GM12873 (cell line): Measurements from ENCODE around the gene RGS11.

Experiments
- CTCF ChIP-seq: IDR thresholded peaks from 2 replicates; pipeline ENCODE4 v1.5.1; 2012; ENCODE audit warnings: low read depth, mild to moderate bottlenecking, moderate library complexity, low read length, control low read depth; ENCODE audit not compliant: insufficient read depth; ENCODE audit errors: missing control alignments

Gene RGS11

DNA sequence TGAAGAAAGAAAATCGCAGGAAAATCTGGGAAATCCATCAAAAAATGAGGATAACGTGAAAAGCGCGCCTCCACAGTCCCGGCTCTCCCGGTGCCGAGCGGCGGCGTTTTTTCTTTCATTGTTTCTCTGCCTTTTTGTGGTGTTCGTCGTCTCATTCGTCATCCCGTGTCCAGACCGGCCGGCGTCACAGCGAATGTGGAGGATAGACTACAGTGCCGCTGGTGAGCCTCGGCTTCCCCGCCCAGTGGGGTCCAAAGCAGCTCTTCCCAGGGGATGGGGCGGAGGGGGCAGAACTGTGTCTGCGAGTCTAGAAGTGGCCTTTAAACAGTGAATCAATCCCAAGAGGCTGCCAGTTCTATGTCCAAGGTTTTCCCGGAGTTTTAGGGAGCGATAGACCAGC, 21.3 kb downstream of the RGS11 start:
- no peak for TF ChIP-seq CTCF

DNA sequence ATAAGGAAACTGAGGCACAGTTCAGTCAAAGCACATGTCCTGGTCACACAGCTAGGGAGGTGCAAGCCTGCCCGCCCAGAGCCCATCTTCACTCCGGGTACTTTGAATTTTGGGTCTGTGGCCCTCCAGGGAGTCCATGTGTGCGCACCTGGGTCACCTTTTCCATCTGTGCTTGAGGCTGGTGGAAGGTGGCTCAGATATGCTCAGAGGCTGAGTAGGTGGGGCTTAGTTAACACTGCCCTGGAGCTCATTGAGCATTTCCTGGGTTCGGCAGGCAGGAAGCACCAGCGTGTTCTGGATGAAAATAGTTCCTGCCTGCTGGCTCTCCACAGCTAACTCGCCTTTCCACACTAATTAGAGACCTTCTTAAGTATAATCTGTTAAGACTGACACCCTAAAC, 21.9 kb downstream of the RGS11 start:
- TF ChIP-seq CTCF = no peak

DNA sequence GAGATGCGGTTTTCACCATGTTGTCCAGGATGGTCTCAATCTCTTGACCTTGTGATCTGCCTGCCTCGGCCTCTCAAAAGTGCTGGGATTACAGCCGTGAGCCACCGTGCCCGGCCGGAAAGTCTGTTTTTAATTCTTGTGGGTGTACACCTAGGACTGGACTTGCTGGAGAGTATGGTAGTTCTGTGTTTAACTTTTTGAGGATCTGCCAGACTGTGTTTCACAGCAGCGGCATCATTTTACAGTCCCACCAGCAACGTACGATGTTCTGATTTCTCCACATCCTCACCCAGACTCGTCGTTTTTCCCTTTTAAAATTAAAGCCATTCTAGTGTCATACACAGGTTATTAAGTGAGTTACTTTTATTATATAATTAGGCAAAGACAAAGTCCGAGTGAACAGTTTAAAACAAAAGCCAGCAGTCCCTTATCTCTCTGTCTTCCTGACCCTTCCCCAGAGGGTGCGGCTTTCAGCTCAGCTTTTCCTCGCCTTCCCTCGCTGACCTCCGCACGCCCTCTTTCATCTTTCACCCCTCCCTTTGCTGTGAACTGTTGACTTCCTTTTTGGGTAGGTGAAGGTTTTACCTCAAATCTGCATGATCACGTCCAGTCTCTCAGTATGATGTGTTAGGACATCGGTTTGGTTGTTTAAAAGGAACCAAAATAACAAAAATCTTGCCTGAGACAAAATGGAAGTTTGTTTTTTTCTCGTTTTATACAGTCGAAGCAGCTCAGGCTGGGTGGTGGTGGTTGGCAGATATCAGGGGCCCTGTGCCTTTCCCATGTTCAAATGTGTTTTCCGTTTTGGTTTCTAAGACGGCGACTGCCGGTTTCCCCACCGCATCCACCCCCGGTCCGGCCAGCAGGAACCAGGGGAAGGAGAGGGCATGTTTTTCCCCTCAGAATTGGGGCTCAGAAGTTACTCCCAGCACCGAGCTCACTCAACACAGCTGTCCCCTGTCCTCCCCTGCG, 23.1 kb downstream of the RGS11 start:
- TF ChIP-seq CTCF = no peak

GRCh38 chr16:249431-249830, 26.3 kb downstream of the RGS11 start:
- TF ChIP-seq CTCF = no peak

- TF ChIP-seq CTCF = no peak
Observed at GRCh38 chr16:247027-247426, 28.7 kb downstream of the RGS11 start.

- TF ChIP-seq CTCF = no peak
Observed at GRCh38 chr16:245105-245504, 30.6 kb downstream of the RGS11 start.

DNA sequence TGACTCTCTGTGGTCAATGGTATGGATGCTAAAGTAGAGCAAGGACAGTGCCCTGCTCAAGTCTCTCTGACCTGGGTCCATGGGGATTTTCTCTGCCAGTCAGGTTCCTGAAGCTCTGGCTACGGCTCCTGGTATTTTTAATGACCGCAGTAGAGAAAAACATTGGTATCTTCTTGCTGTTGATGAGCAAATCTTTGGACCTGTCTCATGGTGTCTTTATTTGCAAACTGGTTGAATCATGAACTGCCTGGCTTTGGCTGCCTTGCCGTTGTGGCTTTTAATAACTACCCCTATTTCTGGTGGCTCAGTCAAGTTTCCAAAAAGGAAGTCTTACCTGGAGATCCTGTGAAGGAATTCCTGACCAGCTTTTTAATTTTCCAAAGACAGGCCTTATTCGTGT, 32.4 kb downstream of the RGS11 start:
- TF ChIP-seq CTCF = no peak
